HepG2 (cell line): Measurements from ENCODE around the gene MAP1B. TPM values are rescaled to one million over a fixed set of nuclear protein-coding genes. Genes with fewer than 3 reads are reported as not detected.

Experiments used
- ATAC-seq: fragments of 200-7000 bp; cut with Tn5 transposase; 3 replicates; pipeline ENCODE4 v1.9.1; 2020; ENCODE audit warnings: mild to moderate bottlenecking, moderate library complexity
- BruUV-seq: library from RNA; stranded (reverse); fragments of 400-500 nt; replicated peaks from 2 replicates; lab custom pipeline; 2021; lab: Mats Ljungman, UMichigan
- CTCF ChIA-PET: fragments of 300-600 bp; formaldehyde crosslinking; extraction: SDS; loops from one replicate; lab custom pipeline; 2021; ENCODE audit warnings: low total read pairs, inconsistent platforms, low intra/inter-chr PET ratio; lab: Yijun Ruan, JAX
- POLR2A ChIA-PET: fragments of 350-600 bp; sonication (Branson Sonifier 250); formaldehyde crosslinking; loops from one replicate; lab custom pipeline; 2020; ENCODE audit warnings: antibody characterized with exemption, inconsistent platforms; lab: Yijun Ruan, JAX
- DNase-seq: peaks from one replicate; pipeline ENCODE4 v3.0.0-alpha.2; 2015; ENCODE audit warnings: low spot score
- FAIRE-seq: peaks from 3 replicates; lab custom pipeline; 2011; peaks lifted over from hg19 to GRCh38; lab: Jason Lieb, UNC
- H2AFZ ChIP-seq: one replicate; pipeline ENCODE4 v1.6.1; 2011; ENCODE audit warnings: low read length, inconsistent platforms
- H3K27ac ChIP-seq: fragments of 300-600 bp; 3 replicates; pipeline ENCODE4 v1.8.0; 2011; ENCODE audit warnings: mixed run types, mild to moderate bottlenecking, mixed read lengths, low read length, inconsistent platforms; ENCODE audit not compliant: insufficient read depth; ENCODE audit errors: extremely low read length
- H3K27me3 ChIP-seq, 2 experiments: fragments of 200-600 bp in 1 of 2; 2 replicates in 1 of 2; 3 replicates in 1 of 2; pipeline versions ENCODE4 v1.6.0 to v1.8.0; 2011; ENCODE audit warnings: low read length in 2 of 2, mild to moderate bottlenecking in 2 of 2, moderate library complexity in 2 of 2, inconsistent platforms in 1 of 2; ENCODE audit not compliant: insufficient read depth in 2 of 2, control insufficient read depth in 1 of 2
- H3K36me3 ChIP-seq, 2 experiments: fragments of 200-600 bp in 1 of 2; replicated peaks in 1 of 2; 2 replicates in 1 of 2; 3 replicates in 1 of 2; pipeline versions ENCODE4 v1.5.1 to v1.8.0; 2011; ENCODE audit warnings: low read length in 2 of 2, inconsistent platforms in 1 of 2; ENCODE audit not compliant: insufficient read depth in 2 of 2, control insufficient read depth in 1 of 2
- H3K4me1 ChIP-seq: 2 replicates; pipeline ENCODE4 v1.5.1; 2012; ENCODE audit warnings: low read length, inconsistent platforms; ENCODE audit not compliant: insufficient read depth
- H3K4me2 ChIP-seq: 2 replicates; pipeline ENCODE4 v1.6.0; 2011; ENCODE audit warnings: low read depth, low read length, inconsistent platforms
- H3K4me3 ChIP-seq, 3 experiments: fragments of 200-600 bp in 1 of 3; sonication (generic), shearing (Covaris generic) in 1 of 3; replicated peaks in 1 of 3; 2 replicates each; pipeline ENCODE4 v1.5.1; 2011 to 2016; ENCODE audit warnings: low read length in 3 of 3, inconsistent platforms in 2 of 3, low read depth in 2 of 3, mild to moderate bottlenecking in 2 of 3, control low read depth in 1 of 3, mixed read lengths in 1 of 3; ENCODE audit not compliant: insufficient read depth in 1 of 3
- H3K79me2 ChIP-seq: one replicate; pipeline ENCODE4 v1.6.1; 2011; ENCODE audit warnings: low read length, inconsistent platforms; ENCODE audit not compliant: insufficient read depth
- H3K9ac ChIP-seq: 2 replicates; pipeline ENCODE4 v1.6.0; 2011; ENCODE audit warnings: mild to moderate bottlenecking, low read depth, low read length, inconsistent platforms; ENCODE audit not compliant: insufficient read depth
- H3K9me3 ChIP-seq: 2 replicates; pipeline ENCODE4 v1.5.1; 2012; ENCODE audit warnings: mild to moderate bottlenecking, low read length
- H4K20me1 ChIP-seq: 2 replicates; pipeline ENCODE4 v1.6.0; 2011; ENCODE audit warnings: inconsistent platforms, mild to moderate bottlenecking, low read length, moderate library complexity; ENCODE audit not compliant: insufficient read depth
- FOXM1 ChIP-seq: sonication (generic); formaldehyde crosslinking; IDR thresholded peaks from 2 replicates; pipeline ENCODE4 v1.5.0; 2020; ENCODE audit warnings: missing genetic modification reagents
- MBD4 ChIP-seq: IDR thresholded peaks from 2 replicates; pipeline ENCODE4 v1.6.1; 2012; ENCODE audit warnings: low read length, inconsistent platforms, borderline replicate concordance
- POLR2AphosphoS2 ChIP-seq: IDR thresholded peaks from 2 replicates; pipeline ENCODE4 v1.6.1; 2011; ENCODE audit warnings: low read depth, low read length, improper control_type of control experiment
- RAD21 ChIP-seq: fragments of 450-650 bp; formaldehyde crosslinking; IDR thresholded peaks from 2 replicates; pipeline ENCODE4 v1.5.0; 2020; ENCODE audit warnings: mild to moderate bottlenecking
- SMARCC2 ChIP-seq: fragments of 450-650 bp; IDR thresholded peaks from 2 replicates; pipeline ENCODE4 v1.6.1; 2017; ENCODE audit warnings: antibody characterized with exemption, mild to moderate bottlenecking
- SPEN ChIP-seq: sonication (generic); formaldehyde crosslinking; IDR thresholded peaks from 2 replicates; pipeline ENCODE4 v1.5.1; 2020; ENCODE audit warnings: low read depth, mild to moderate bottlenecking, missing genetic modification reagents
- ZKSCAN1 ChIP-seq: fragments of 150-350 bp; IDR thresholded peaks from 2 replicates; pipeline ENCODE4 v1.6.1; 2014; ENCODE audit warnings: low read length
- ZNF225 ChIP-seq: sonication (generic); formaldehyde crosslinking; IDR thresholded peaks from 2 replicates; pipeline ENCODE4 v1.4.0; 2020; ENCODE audit warnings: mild to moderate bottlenecking, missing genetic modification reagents
- ZNF329 ChIP-seq: sonication (generic); formaldehyde crosslinking; IDR thresholded peaks from 2 replicates; pipeline ENCODE4 v1.9.0; 2021; ENCODE audit warnings: low read depth, mild to moderate bottlenecking, missing genetic modification reagents
- ZNF878 ChIP-seq: sonication (generic); formaldehyde crosslinking; IDR thresholded peaks from 2 replicates; pipeline ENCODE4 v1.8.1; 2023; ENCODE audit warnings: mild to moderate bottlenecking, missing genetic modification reagents, moderate library complexity
- in situ Hi-C: cut with HindIII; loops from 2 replicates; pipeline ENCODE4 v1.10.0; 2017; ENCODE audit warnings: low pct_unique_long_range_greater_than_20kb; ENCODE audit not compliant: extremely low pct_ligation_motif_present
- intact Hi-C: fragments of 100-400 bp; cut with micrococcal nuclease; formaldehyde crosslinking; loops from one replicate; pipeline ENCODE4 v1.10.0; 2022; ENCODE audit not compliant: unreplicated experiment
- polyA plus RNA-seq, 8 experiments: library from polyadenylated mRNA; depleted of rRNA in 3 of 8; stranded (reverse) in 7 of 8; unstranded in 1 of 8; fragments of >200 nt; fragmentation: Illumina TruSeq in 4 of 8; extraction: Trizol in 4 of 8; gene quantifications; 2 replicates each; pipeline versions ENCODE4 v1.2.1 to v1.2.3, GENCODE V29; 2011 to 2016; ENCODE audit warnings: low read depth in 4 of 8, missing spikeins in 1 of 8, mixed read lengths in 1 of 8; ENCODE audit not compliant: insufficient read depth in 1 of 8
- total RNA-seq, 5 experiments: library from RNA; depleted of rRNA; stranded (reverse); fragments of >200 nt; fragmentation: Illumina TruSeq; extraction: Trizol; gene quantifications; 2 replicates each; pipeline ENCODE4 v1.2.3, GENCODE V29; 2016; ENCODE audit warnings: low read depth in 1 of 5
- TF ChIP-seq, protein P1 (sequence below): sonication (generic); formaldehyde crosslinking; IDR thresholded peaks from 2 replicates; pipeline ENCODE4 v1.4.0; 2020; ENCODE audit warnings: low read depth, mild to moderate bottlenecking, missing genetic modification reagents
- TF ChIP-seq, protein P2 (sequence below): sonication (generic); formaldehyde crosslinking; IDR thresholded peaks from 2 replicates; pipeline ENCODE4 v1.8.1; 2023; ENCODE audit warnings: missing genetic modification reagents, mild to moderate bottlenecking, borderline replicate concordance
- TF ChIP-seq, protein P3 (sequence below): sonication (generic); formaldehyde crosslinking; IDR thresholded peaks from 2 replicates; pipeline ENCODE4 v1.4.0; 2020; ENCODE audit warnings: missing genetic modification reagents

The MAP1B gene
- total and polyA plus RNA-seq, 2 of the 13 experiments (the other 11 are each of a cell fraction or from before 2014, with no cell fraction given), result 3.3 to 6.2 TPM

DNA sequence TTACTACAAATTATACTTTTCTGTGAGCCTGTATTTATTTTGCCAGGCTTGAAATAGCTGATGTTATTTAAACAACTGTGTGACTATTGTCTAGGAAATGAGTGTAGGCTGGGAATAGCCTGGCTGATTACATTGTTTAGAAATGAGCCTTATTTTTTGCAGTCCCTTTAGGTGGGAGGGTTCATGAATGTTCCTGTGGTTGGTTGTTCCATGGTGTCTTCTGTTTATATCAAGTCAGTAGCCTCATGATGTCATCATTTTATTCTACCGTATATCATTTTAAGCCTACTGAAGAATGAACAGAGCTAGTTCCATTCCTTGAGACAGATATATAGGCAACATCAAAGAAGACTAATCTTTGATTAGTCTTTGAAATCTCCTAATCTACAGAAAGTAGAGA is 53.1 kb downstream of the MAP1B start (continued):
- TF ChIP-seq ZNF225 (CRISPR knock-in tag) (no peak), SPEN (no peak), FOXM1 (CRISPR knock-in tag) (no peak)

DNA sequence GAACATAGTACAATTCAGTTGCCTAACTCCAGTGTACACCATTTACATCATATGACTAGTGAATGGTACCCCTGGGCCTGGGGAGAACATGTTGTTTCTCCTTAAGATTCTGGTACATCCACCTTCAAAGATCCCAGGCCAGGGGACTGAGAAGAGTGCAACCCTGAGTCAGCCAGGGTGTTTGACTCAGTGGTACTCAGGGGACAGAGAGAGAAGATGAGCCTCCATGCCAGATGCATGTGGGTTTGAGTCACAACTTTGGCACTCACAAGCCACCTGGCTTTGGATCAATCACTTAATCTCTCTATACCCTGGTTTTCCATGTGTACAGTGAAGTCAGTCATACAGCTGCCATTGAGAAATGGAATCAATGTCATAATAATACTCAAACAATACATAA is 53.7 kb downstream of the MAP1B start:
- H3K36me3 ChIP-seq, result no peaks in the 10 kb centered on the region
- no peak for ATAC-seq
- TF ChIP-seq RAD21 (CRISPR knock-in tag) (no peak), ZKSCAN1 (no peak), ZNF329 (CRISPR knock-in tag) (no peak), ZNF878 (CRISPR knock-in tag) (no peak), POLR2AphosphoS2 (no peak), MBD4 (no peak), SMARCC2 (no peak)
- TF ChIP-seq, protein P1, sequence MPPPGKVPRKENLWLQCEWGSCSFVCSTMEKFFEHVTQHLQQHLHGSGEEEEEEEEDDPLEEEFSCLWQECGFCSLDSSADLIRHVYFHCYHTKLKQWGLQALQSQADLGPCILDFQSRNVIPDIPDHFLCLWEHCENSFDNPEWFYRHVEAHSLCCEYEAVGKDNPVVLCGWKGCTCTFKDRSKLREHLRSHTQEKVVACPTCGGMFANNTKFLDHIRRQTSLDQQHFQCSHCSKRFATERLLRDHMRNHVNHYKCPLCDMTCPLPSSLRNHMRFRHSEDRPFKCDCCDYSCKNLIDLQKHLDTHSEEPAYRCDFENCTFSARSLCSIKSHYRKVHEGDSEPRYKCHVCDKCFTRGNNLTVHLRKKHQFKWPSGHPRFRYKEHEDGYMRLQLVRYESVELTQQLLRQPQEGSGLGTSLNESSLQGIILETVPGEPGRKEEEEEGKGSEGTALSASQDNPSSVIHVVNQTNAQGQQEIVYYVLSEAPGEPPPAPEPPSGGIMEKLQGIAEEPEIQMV (CRISPR knock-in tag), result no peak
- TF ChIP-seq, protein P2, sequence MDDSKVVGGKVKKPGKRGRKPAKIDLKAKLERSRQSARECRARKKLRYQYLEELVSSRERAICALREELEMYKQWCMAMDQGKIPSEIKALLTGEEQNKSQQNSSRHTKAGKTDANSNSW, result no peak
- TF ChIP-seq, protein P3, sequence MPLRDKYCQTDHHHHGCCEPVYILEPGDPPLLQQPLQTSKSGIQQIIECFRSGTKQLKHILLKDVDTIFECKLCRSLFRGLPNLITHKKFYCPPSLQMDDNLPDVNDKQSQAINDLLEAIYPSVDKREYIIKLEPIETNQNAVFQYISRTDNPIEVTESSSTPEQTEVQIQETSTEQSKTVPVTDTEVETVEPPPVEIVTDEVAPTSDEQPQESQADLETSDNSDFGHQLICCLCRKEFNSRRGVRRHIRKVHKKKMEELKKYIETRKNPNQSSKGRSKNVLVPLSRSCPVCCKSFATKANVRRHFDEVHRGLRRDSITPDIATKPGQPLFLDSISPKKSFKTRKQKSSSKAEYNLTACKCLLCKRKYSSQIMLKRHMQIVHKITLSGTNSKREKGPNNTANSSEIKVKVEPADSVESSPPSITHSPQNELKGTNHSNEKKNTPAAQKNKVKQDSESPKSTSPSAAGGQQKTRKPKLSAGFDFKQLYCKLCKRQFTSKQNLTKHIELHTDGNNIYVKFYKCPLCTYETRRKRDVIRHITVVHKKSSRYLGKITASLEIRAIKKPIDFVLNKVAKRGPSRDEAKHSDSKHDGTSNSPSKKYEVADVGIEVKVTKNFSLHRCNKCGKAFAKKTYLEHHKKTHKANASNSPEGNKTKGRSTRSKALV, result no peak
- TF ChIP-seq, all 625 proteins: peak for 0
- in situ Hi-C loops (no loop called here), intact Hi-C loops (no loop called here)
- POLR2A ChIA-PET, result no interaction called here
- H3K79me2 ChIP-seq, result no peaks in the 10 kb centered on the region
- H3K4me1 ChIP-seq, result no peaks in the 10 kb centered on the region
- H2AFZ ChIP-seq, result no peak overlapping the region
- no peak overlapping the region for H3K9ac ChIP-seq
- H3K4me3 ChIP-seq, result no peak overlapping the region
- no TSS peak for BruUV-seq
- no peaks in the 10 kb centered on the region for H3K9me3 ChIP-seq
- no peak overlapping the region for H3K4me2 ChIP-seq
- FAIRE-seq (no peak), DNase-seq (no peak)
- CTCF ChIA-PET, result no interaction called here
- H3K27me3 ChIP-seq, result no peaks in the 10 kb centered on the region
- no peak overlapping the region for H3K27ac ChIP-seq
- H4K20me1 ChIP-seq, result no peaks in the 10 kb centered on the region
